OCI-LY7 (cell line): Measurements from ENCODE around the gene TRIM29. TPM values are rescaled to one million over a fixed set of nuclear protein-coding genes. Genes with fewer than 3 reads are reported as not detected.

ENCODE experiments used
- BruUV-seq: library from RNA; stranded (reverse); fragments of 400-500 nt; replicated peaks from 2 replicates; lab custom pipeline; 2021; lab: Mats Ljungman, UMichigan
- CTCF ChIA-PET: fragments of 300-600 bp; sonication (Branson Sonifier 250); formaldehyde crosslinking; loops from one replicate; lab custom pipeline; 2022; ENCODE audit warnings: antibody characterized with exemption; ENCODE audit not compliant: unreplicated experiment; lab: Charles Lee
- POLR2A ChIA-PET: fragments of 300-600 bp; sonication (Branson Sonifier 250); formaldehyde crosslinking; loops from one replicate; lab custom pipeline; 2022; ENCODE audit warnings: antibody characterized with exemption; lab: Charles Lee
- DNase-seq: peaks from one replicate; pipeline ENCODE4 v3.0.0-alpha.2; 2015; ENCODE audit warnings: low spot score
- H2AFZ ChIP-seq: fragments of 200-600 bp; sonication (generic), shearing (Covaris generic); 2 replicates; pipeline ENCODE4 v1.6.1; 2014; ENCODE audit warnings: mild to moderate bottlenecking, antibody characterized with exemption, low read length, moderate library complexity
- H3K27ac ChIP-seq: fragments of 200-600 bp; sonication (generic); 2 replicates; pipeline ENCODE4 v1.5.1; 2014; ENCODE audit warnings: mixed run types, low read depth, mild to moderate bottlenecking, moderate library complexity, low read length, inconsistent platforms; ENCODE audit not compliant: poor library complexity, severe bottlenecking
- H3K36me3 ChIP-seq: fragments of 200-600 bp; sonication (generic); 2 replicates; pipeline ENCODE4 v1.6.1; 2014; ENCODE audit warnings: mild to moderate bottlenecking, antibody characterized with exemption, low read length, moderate library complexity, mixed read lengths; ENCODE audit not compliant: insufficient read depth
- H3K4me1 ChIP-seq: fragments of 200-600 bp; sonication (generic); 2 replicates; pipeline ENCODE4 v1.5.1; 2014; ENCODE audit warnings: mild to moderate bottlenecking, low read length; ENCODE audit not compliant: insufficient read depth, poor library complexity, severe bottlenecking
- H3K4me2 ChIP-seq: fragments of 200-600 bp; sonication (generic); 2 replicates; pipeline ENCODE4 v1.6.1; 2014; ENCODE audit warnings: mild to moderate bottlenecking, low read length
- H3K4me3 ChIP-seq: fragments of 200-600 bp; sonication (generic); 2 replicates; pipeline ENCODE4 v1.5.1; 2014; ENCODE audit warnings: mild to moderate bottlenecking, low read depth, low read length; ENCODE audit not compliant: poor library complexity, severe bottlenecking
- H3K79me2 ChIP-seq: fragments of 200-600 bp; sonication (generic); 2 replicates; pipeline ENCODE4 v1.6.1; 2016; ENCODE audit warnings: low read depth, mild to moderate bottlenecking, low read length, moderate library complexity, mixed read lengths; ENCODE audit not compliant: insufficient read depth
- H3K9me2 ChIP-seq: fragments of 200-600 bp; sonication (generic); 2 replicates; pipeline ENCODE4 v1.6.1; 2016; ENCODE audit warnings: mild to moderate bottlenecking, low read length, mixed read lengths; ENCODE audit not compliant: insufficient read depth
- H3K9me3 ChIP-seq: fragments of 200-600 bp; sonication (generic); 2 replicates; pipeline ENCODE4 v1.6.1; 2014; ENCODE audit warnings: mild to moderate bottlenecking, mixed run types, low read length, mixed read lengths
- H4K20me1 ChIP-seq: fragments of 200-600 bp; sonication (generic); 2 replicates; pipeline ENCODE4 v1.6.1; 2014; ENCODE audit warnings: mild to moderate bottlenecking, antibody characterized with exemption, low read length, moderate library complexity, mixed read lengths; ENCODE audit not compliant: insufficient read depth
- EZH2phosphoT487 ChIP-seq: fragments of 200-600 bp; sonication (generic); IDR thresholded peaks from 2 replicates; pipeline ENCODE4 v1.6.1; 2018; ENCODE audit warnings: low read depth, borderline replicate concordance, mild to moderate bottlenecking, mixed run types, antibody characterized with exemption, low read length, moderate library complexity, mixed read lengths
- intact Hi-C: fragments of 100-400 bp; cut with micrococcal nuclease; formaldehyde crosslinking; loops from one replicate; pipeline ENCODE4 v1.10.0; 2022; ENCODE audit not compliant: unreplicated experiment
- total RNA-seq, 2 experiments: library from RNA; depleted of rRNA in 1 of 2; stranded (reverse); fragments of >200 nt in 1 of 2; shearing (Covaris generic) in 1 of 2; gene quantifications; 2 replicates each; pipeline ENCODE4 v1.2.3, GENCODE V29; 2014 to 2022
- TF ChIP-seq, protein P1 (sequence below): fragments of 200-600 bp; sonication (generic); conservative IDR thresholded peaks from 2 replicates; pipeline ENCODE4 v1.5.1; 2014; ENCODE audit warnings: mild to moderate bottlenecking, antibody characterized with exemption, low read length, moderate library complexity, mixed read lengths

TRIM29 gene
- total RNA-seq, 2 experiments from 2014 or later, result not detected

DNA sequence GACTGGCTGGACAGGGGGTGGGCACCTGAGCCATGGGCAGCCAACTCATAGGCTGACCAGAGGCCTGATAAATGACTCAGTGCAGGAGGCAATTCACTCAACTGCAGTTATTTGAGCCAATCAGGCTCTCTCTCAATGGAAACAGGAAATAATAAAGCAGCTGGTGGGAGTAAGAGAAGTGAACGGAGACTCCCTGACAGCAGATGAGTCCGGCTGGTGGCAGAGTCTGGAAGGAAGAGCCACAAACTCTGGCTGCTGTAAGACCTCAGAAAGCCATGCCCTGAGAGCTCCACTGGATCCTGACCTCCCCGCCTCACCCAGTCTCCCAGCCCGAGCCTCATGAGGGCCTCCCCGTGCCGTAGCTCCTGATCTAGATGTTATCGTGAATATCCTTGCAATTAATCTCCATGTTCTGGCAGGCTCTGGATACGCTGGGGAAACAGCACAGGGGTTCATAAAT is 69.8 kb downstream of the TRIM29 start:
- no TSS peak for BruUV-seq
- H2AFZ ChIP-seq, result no peak overlapping the region
- CTCF ChIA-PET, result no interaction called here
- TF ChIP-seq, protein P1, sequence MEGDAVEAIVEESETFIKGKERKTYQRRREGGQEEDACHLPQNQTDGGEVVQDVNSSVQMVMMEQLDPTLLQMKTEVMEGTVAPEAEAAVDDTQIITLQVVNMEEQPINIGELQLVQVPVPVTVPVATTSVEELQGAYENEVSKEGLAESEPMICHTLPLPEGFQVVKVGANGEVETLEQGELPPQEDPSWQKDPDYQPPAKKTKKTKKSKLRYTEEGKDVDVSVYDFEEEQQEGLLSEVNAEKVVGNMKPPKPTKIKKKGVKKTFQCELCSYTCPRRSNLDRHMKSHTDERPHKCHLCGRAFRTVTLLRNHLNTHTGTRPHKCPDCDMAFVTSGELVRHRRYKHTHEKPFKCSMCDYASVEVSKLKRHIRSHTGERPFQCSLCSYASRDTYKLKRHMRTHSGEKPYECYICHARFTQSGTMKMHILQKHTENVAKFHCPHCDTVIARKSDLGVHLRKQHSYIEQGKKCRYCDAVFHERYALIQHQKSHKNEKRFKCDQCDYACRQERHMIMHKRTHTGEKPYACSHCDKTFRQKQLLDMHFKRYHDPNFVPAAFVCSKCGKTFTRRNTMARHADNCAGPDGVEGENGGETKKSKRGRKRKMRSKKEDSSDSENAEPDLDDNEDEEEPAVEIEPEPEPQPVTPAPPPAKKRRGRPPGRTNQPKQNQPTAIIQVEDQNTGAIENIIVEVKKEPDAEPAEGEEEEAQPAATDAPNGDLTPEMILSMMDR, result no peak
- no peak for TF ChIP-seq EZH2phosphoT487
- H3K27ac ChIP-seq, result no peak overlapping the region
- no peaks in the 10 kb centered on the region for H3K9me3 ChIP-seq
- no peaks in the 10 kb centered on the region for H4K20me1 ChIP-seq
- H3K36me3 ChIP-seq, result no peaks in the 10 kb centered on the region
- POLR2A ChIA-PET, result no interaction called here
- intact Hi-C loops, result no loop called here
- no peak overlapping the region for H3K4me2 ChIP-seq
- no peak for DNase-seq
- H3K9me2 ChIP-seq, result no peaks in the 10 kb centered on the region
- no peak overlapping the region for H3K4me3 ChIP-seq
- H3K79me2 ChIP-seq, result no peaks in the 10 kb centered on the region
- no peaks in the 10 kb centered on the region for H3K4me1 ChIP-seq

DNA sequence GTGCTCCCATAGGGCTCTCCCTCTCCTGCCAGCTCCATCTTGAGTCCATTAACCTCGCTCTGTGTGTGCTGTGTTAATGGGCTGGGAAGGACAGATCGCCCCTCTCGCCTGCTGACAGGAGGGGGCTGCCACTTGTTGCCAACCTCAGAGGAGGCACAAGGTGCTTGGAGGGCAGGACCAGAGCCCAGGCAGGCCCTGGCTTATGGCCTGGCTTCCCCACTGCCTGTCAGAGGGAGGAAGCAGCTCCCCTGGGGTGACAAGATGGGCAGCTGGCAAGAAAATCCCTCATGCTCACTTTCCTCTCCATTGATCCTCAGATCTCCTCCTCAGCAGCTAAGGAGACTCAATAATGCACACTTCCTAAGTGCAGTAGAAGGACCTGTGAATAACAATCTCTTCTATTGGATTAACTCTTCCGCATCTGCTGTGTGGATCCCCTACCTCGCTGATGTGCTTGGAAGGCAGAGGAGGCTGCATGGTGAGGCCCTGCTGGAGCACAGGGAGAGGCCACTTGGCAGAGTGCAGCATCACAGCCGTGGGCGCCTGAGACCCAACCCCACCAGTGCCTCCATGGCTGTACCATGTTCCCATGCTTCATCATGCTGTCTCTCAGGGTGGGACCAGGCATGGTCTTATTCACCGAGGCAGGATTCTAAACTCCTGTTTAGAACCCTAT is 70.3 kb downstream of the TRIM29 start:
- Histone ChIP-seq H3K4me1 (no peaks in the 10 kb centered on the region), H3K4me2 (no peak overlapping the region), H3K9me2 (no peaks in the 10 kb centered on the region), H3K4me3 (no peak overlapping the region), H2AFZ (no peak overlapping the region), H3K27ac (no peak overlapping the region), H4K20me1 (no peaks in the 10 kb centered on the region), H3K9me3 (no peaks in the 10 kb centered on the region), H3K79me2 (no peaks in the 10 kb centered on the region), H3K36me3 (no peaks in the 10 kb centered on the region)
- no peak for TF ChIP-seq EZH2phosphoT487
- TF ChIP-seq, protein P1, result no peak
- CTCF ChIA-PET, result no interaction called here
- no TSS peak for BruUV-seq
- POLR2A ChIA-PET, result no interaction called here
- DNase-seq, result no peak
- intact Hi-C loops, result no loop called here

DNA sequence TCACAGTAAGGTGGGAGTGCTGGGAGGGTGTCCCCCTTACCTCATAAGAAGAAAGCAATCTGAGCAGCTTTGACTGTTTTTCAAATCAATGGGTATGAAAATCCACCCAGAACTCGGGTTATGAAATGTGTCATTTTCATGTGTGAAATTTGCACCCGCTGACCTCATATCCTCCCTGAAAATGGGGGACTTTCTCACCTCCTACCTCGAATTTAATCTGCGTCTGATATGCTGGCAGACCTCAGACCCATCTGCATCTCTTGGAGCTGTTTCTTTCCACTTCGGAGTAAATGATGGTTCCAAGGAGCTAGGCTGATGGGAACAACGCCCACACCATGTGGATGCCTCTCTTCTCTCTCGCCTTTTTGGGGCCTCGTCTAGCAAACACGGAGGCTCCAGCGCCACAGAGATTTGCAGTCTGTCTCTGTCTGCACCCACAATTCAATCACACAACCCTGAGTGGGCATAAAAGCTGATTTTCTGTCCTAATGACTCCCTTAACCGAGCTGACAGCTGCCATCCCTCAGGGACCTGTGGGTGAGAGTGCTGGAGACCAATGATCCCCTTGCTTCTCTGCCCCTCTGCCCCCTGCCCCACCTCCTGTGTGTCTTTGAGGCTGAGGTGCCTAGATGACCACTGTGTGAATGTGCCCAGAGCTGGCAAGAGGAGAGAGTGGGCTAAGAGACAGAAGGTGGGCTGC is 71.0 kb downstream of the TRIM29 start:
- Histone ChIP-seq H3K9me2 (no peaks in the 10 kb centered on the region), H3K4me3 (no peak overlapping the region), H3K9me3 (no peaks in the 10 kb centered on the region), H3K4me2 (no peak overlapping the region), H3K79me2 (no peaks in the 10 kb centered on the region), H4K20me1 (no peaks in the 10 kb centered on the region), H3K4me1 (no peaks in the 10 kb centered on the region), H3K27ac (no peak overlapping the region), H3K36me3 (no peaks in the 10 kb centered on the region), H2AFZ (no peak overlapping the region)
- no TSS peak for BruUV-seq
- TF ChIP-seq EZH2phosphoT487, result no peak
- TF ChIP-seq, protein P1, result no peak
- ChIA-PET POLR2A (interaction anchor here (1.1 kb wide), 1 partner anchor 19 kb away, joined by 3 read pairs; no protein-coding TSS in a partner anchor), CTCF (no interaction called here)
- DNase-seq, result no peak
- intact Hi-C loops, result no loop called here
